GM12872 (cell line): Measurements from ENCODE around the gene ASCL5.

Experiments used
- CTCF ChIP-seq: IDR thresholded peaks from 3 replicates; pipeline ENCODE4 v1.5.1; 2011; ENCODE audit warnings: low read depth, mild to moderate bottlenecking, low read length, moderate library complexity; ENCODE audit not compliant: insufficient read depth

The ASCL5 gene

GRCh38 chr1:201072922-201073321 is 54.1 kb downstream of the ASCL5 start:
- TF ChIP-seq CTCF, result no peak

- no peak for TF ChIP-seq CTCF
Observed at GRCh38 chr1:201072149-201072548, 54.8 kb downstream of the ASCL5 start.

GRCh38 chr1:201069636-201070035 is 57.3 kb downstream of the ASCL5 start:
- TF ChIP-seq CTCF, result no peak

GRCh38 chr1:201068976-201069375 is 58.0 kb downstream of the ASCL5 start:
- TF ChIP-seq CTCF, result no peak

GRCh38 chr1:201066986-201067385 is 60.0 kb downstream of the ASCL5 start:
- no peak for TF ChIP-seq CTCF

- no peak for TF ChIP-seq CTCF
Observed at GRCh38 chr1:201065686-201066085, 61.3 kb downstream of the ASCL5 start.

- no peak for TF ChIP-seq CTCF
Observed at GRCh38 chr1:201064806-201065205, 62.2 kb downstream of the ASCL5 start.
